Stomach (tissue), 9 donors: ENCODE data around the gene WDR70. TPM values are rescaled to one million over a fixed set of nuclear protein-coding genes. Genes with fewer than 3 reads are reported as not detected.

Experiments used
- DNase-seq, 2 donors: peaks; one replicate each; pipeline versions ENCODE4 v3.0.0 to v3.0.0-alpha.2; 2013 to 2019
- H3K27ac ChIP-seq, 5 donors: fragments of 200-600 bp in 4 of 5; sonication (generic) in 4 of 5; one replicate each; pipeline ENCODE4 v1.5.1; 2013 to 2019; ENCODE audit warnings: mild to moderate bottlenecking in 1 of 5, moderate library complexity in 1 of 5
- H3K27me3 ChIP-seq, 3 donors: fragments of 200-600 bp; sonication (generic); one replicate each; pipeline ENCODE4 v1.5.1; 2017 to 2019; ENCODE audit warnings: mixed run types in 1 of 3
- H3K36me3 ChIP-seq, 4 donors: fragments of 200-600 bp; sonication (generic); 1 replicate in 3 of 4; 2 replicates in 1 of 4; pipeline ENCODE4 v1.5.1; 2016 to 2019
- H3K4me1 ChIP-seq, 4 donors: fragments of 200-600 bp; sonication (generic); one replicate each; pipeline ENCODE4 v1.5.1; 2016 to 2019
- H3K4me3 ChIP-seq, 4 donors: fragments of 200-600 bp; sonication (generic) in 3 of 4; one replicate each; pipeline ENCODE4 v1.5.1; 2016 to 2019; ENCODE audit warnings: mild to moderate bottlenecking in 1 of 4
- H3K9me3 ChIP-seq, 4 donors: fragments of 200-600 bp; sonication (generic); one replicate each; pipeline ENCODE4 v1.5.1; 2016 to 2019
- CTCF ChIP-seq, 7 experiments: fragments of 450-650 bp in 4 of 7; fragments of 200-600 bp in 3 of 7; sonication (generic) in 3 of 7; IDR thresholded peaks; one replicate each; pipeline ENCODE4 v1.5.1; 2016 to 2019; ENCODE audit warnings: antibody characterized with exemption in 7 of 7, control low read depth in 2 of 7, mild to moderate bottlenecking in 1 of 7
- EP300 ChIP-seq: sonication (generic); formaldehyde crosslinking; IDR thresholded peaks from one replicate; pipeline ENCODE4 v1.6.1; 2017; ENCODE audit warnings: antibody characterized with exemption
- POLR2A ChIP-seq, 4 donors: fragments of 450-650 bp; IDR thresholded peaks; one replicate each; pipeline ENCODE4 v1.6.1; 2016; ENCODE audit warnings: antibody characterized with exemption in 4 of 4, control low read depth in 2 of 4, mild to moderate bottlenecking in 1 of 4, moderate library complexity in 1 of 4
- POLR2AphosphoS5 ChIP-seq, 3 donors: sonication (generic); formaldehyde crosslinking; IDR thresholded peaks; one replicate each; pipeline ENCODE4 v1.6.1; 2016; ENCODE audit warnings: antibody characterized with exemption in 3 of 3
- WGBS, 5 donors: extraction: QIAGEN DNeasy Blood & Tissue Kit in 3 of 5; methylation state at CpG; one replicate each; pipeline versions ENCODE4 v1.1.5 to v1.1.7; 2013 to 2018; 5-methylcytosine and 5-hydroxymethylcytosine counted together
- intact Hi-C: fragments of 100-400 bp; cut with DNase I; formaldehyde crosslinking; loops from one replicate; pipeline ENCODE4 v1.15.1; 2023; ENCODE audit warnings: low total_unique reads
- polyA plus RNA-seq, 3 donors: library from polyadenylated mRNA; stranded (reverse); fragments of 200-250 nt; gene quantifications; one replicate each; pipeline ENCODE4 v1.2.3, GENCODE V29; 2013
- total RNA-seq, 5 donors: library from RNA; depleted of rRNA; stranded (reverse); fragments of >200 nt; gene quantifications; one replicate each; pipeline versions ENCODE4 v1.1.0 to v1.2.3, GENCODE V29; 2014 to 2016
- donor health status: healthy with polysubstance abuse.
- donor health status: Bipolar disorder and iron deficiency.
- donor health status: healthy.

The WDR70 gene
- total and polyA plus RNA-seq, 8 donors: 13.0 to 131 (median 35.0) TPM

- WGBS, 5 donors: 70 to 86% (median 76%) methylated on average over 4 of the region's 4 CpGs
- TF ChIP-seq CTCF (IDR thresholded peaks at IDR 0.05): no peak
- TF ChIP-seq POLR2AphosphoS5 (IDR thresholded peaks at IDR 0.05): no peak
- no peak overlapping the region for H3K4me3 ChIP-seq
- no peak for DNase-seq
- H3K27ac ChIP-seq: no peak overlapping the region
- peaks cover 0 to 4% (median 0%) of the 10 kb centered on the region in 4 donors for H3K4me1 ChIP-seq
- no peaks in the 10 kb centered on the region for H3K9me3 ChIP-seq
- intact Hi-C loops: no loop called here
- no peaks in the 10 kb centered on the region for H3K27me3 ChIP-seq
- no peaks in the 10 kb centered on the region for H3K36me3 ChIP-seq
Observed at GRCh38 chr5:37767961-37768360, 388.8 kb downstream of the WDR70 start.

- Histone ChIP-seq H3K27me3 (no peaks in the 10 kb centered on the region), H3K27ac (no peak overlapping the region), H3K9me3 (no peaks in the 10 kb centered on the region), H3K4me3 (no peak overlapping the region), H3K4me1 (peaks cover 0 to 4% (median 0%) of the 10 kb centered on the region in 4 donors), H3K36me3 (no peaks in the 10 kb centered on the region)
- intact Hi-C loops: no loop called here
- no peak for DNase-seq
- TF ChIP-seq POLR2AphosphoS5 (IDR thresholded peaks at IDR 0.05): no peak
Observed at GRCh38 chr5:37768371-37768770, 389.3 kb downstream of the WDR70 start.

- peaks cover 0 to 4% (median 0%) of the 10 kb centered on the region in 4 donors for H3K9me3 ChIP-seq
- no peak overlapping the region for H3K4me3 ChIP-seq
- DNase-seq: no peak
- H3K36me3 ChIP-seq: no peaks in the 10 kb centered on the region
- 78 to 92% (median 85%) methylated on average over 4 of the region's 4 CpGs for WGBS, 5 donors
- peaks cover 0 to 4% (median 0%) of the 10 kb centered on the region in 4 donors for H3K4me1 ChIP-seq
- TF ChIP-seq POLR2AphosphoS5 (IDR thresholded peaks at IDR 0.05) (no peak), POLR2A (IDR thresholded peaks at IDR 0.05) (no peak), CTCF (IDR thresholded peaks at IDR 0.05) (no peak), EP300 (no peak)
- no peaks in the 10 kb centered on the region for H3K27me3 ChIP-seq
- intact Hi-C loops: no loop called here
- H3K27ac ChIP-seq: no peak overlapping the region
Observed at GRCh38 chr5:37769108-37769507, 390.0 kb downstream of the WDR70 start.

GRCh38 chr5:37769840-37770239 is 390.7 kb downstream of the WDR70 start:
- Histone ChIP-seq H3K9me3 (peaks cover 0 to 11% (median 6%) of the 10 kb centered on the region in 4 donors), H3K4me1 (peaks cover 0 to 4% (median 0%) of the 10 kb centered on the region in 4 donors), H3K36me3 (no peaks in the 10 kb centered on the region), H3K4me3 (no peak overlapping the region), H3K27ac (no peak overlapping the region), H3K27me3 (no peaks in the 10 kb centered on the region)
- no peak for DNase-seq
- TF ChIP-seq EP300 (no peak), CTCF (IDR thresholded peaks at IDR 0.05) (no peak), POLR2A (IDR thresholded peaks at IDR 0.05) (no peak), POLR2AphosphoS5 (IDR thresholded peaks at IDR 0.05) (no peak)
- intact Hi-C loops: no loop called here
- 76 to 93% (median 92%) methylated on average over 1 of the region's 1 CpG for WGBS, 5 donors

- H3K9me3 ChIP-seq: peaks cover 0 to 16% (median 9%) of the 10 kb centered on the region in 4 donors
- no peaks in the 10 kb centered on the region for H3K36me3 ChIP-seq
- DNase-seq: no peak
- peak overlapping the region in 2 of 5 donors; percentile 31 to 48 for H3K27ac ChIP-seq
- H3K4me3 ChIP-seq: no peak overlapping the region
- H3K4me1 ChIP-seq: peaks cover 0 to 4% (median 0%) of the 10 kb centered on the region in 4 donors
- H3K27me3 ChIP-seq: no peaks in the 10 kb centered on the region
- intact Hi-C loops: no loop called here
- no peak for TF ChIP-seq CTCF (IDR thresholded peaks at IDR 0.05)
- no peak for TF ChIP-seq POLR2AphosphoS5 (IDR thresholded peaks at IDR 0.05)
- TF ChIP-seq EP300: no peak
- no peak for TF ChIP-seq POLR2A (IDR thresholded peaks at IDR 0.05)
- 28 to 50% (median 34%) methylated on average over 1 of the region's 1 CpG for WGBS, 5 donors
Observed at GRCh38 chr5:37770786-37771185, 391.7 kb downstream of the WDR70 start.
